COLO829 (cell line): ENCODE measurements around the gene SPHKAP.
"Not testable (repeated sequence)": the region's sequence is repeated elsewhere in the genome, so short reads cannot be mapped to it uniquely, and the experiment has no call there.

Experiments used
- DNase-seq: peaks from one replicate; pipeline ENCODE4 v3.0.0; 2012; ENCODE audit warnings: low spot score

The SPHKAP gene

DNA sequence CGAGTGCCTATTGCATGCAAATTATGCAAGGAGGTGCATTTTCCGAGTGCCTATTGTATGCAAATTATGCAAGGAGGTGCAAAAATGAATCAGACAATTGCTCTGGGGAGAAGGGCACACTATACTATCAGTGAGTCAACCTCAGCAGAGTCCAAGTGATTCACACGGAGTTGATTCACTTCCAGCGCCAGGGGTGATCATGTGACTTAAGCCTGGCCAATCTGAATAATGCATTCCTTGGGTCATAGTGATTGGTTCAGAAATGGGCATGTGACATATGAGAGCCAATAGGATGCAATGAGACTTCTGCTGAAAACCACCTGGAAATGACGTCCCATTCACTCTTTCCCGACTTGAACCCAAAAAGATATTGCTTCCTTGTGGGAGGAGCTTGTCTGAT, 157.9 kb downstream of the SPHKAP start:
- DNase-seq = no peak

GRCh38 chr2:228018311-228018710, 163.2 kb downstream of the SPHKAP start:
- DNase-seq = no peak

GRCh38 chr2:228017784-228018183, 163.7 kb downstream of the SPHKAP start:
- no peak for DNase-seq

DNA sequence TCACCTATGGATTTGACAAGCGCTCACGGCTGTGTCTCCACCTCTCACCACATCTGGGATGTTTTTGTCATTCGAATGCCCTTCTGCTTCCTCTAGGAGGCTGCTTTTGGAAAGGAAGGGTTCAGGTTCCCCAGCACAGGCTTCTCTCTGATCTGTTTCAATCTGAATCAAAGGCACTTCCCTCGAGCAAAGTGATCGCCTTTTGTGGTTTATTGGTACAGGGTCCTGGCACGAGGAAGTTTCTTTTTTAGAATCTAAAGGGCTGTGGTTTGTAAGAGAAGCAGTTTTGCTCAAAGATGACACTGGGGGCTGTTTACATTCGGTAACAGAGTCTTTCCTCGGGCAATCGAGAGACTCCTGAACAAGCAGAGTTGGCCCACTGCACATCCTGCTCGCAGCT, 165.1 kb downstream of the SPHKAP start:
- no peak for DNase-seq

- DNase-seq = no peak
These were observed 165.7 kb downstream of the SPHKAP start for GRCh38 chr2:228015741-228016140.

GRCh38 chr2:227996366-227996765, 185.1 kb downstream of the SPHKAP start:
- DNase-seq = no peak

DNA sequence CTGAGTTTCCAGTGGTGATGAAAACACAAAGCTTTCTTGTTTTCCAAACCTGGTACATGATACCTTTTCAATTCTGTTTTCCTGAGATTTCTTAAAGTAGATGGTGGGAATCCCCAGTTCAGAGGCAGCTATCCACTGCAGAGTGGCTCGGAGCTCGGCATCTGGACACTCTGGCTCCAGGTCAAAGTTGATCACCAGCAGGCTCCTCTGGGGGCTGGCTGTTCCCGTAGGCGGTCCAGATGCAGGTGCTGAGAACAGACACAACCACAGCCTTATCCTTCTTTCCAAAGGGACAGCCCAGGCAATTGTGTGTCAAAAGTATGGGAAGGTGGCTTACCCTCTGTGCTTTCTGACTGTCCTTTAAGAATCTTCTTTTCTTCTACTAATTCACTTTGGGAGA, 190.6 kb downstream of the SPHKAP start:
- no peak for DNase-seq

DNA sequence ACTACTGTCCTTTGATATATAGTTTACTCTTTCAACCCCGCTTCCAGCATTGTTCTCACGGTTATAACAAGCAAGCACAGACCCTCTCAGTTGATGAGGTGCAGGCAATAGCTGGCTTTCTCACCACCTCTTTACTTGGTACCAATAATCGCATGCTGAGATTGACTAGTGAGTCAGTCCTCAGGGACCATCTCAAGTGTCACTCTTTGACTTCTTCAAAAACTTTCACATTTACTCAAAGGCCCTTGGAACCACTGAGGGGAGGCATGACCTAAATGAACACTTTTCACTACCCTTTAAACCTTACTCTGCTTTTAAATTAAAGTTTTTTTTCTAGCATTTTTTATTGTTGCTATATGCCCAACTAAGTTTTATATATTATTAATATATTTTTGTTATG, 208.2 kb downstream of the SPHKAP start:
- DNase-seq = no peak

DNA sequence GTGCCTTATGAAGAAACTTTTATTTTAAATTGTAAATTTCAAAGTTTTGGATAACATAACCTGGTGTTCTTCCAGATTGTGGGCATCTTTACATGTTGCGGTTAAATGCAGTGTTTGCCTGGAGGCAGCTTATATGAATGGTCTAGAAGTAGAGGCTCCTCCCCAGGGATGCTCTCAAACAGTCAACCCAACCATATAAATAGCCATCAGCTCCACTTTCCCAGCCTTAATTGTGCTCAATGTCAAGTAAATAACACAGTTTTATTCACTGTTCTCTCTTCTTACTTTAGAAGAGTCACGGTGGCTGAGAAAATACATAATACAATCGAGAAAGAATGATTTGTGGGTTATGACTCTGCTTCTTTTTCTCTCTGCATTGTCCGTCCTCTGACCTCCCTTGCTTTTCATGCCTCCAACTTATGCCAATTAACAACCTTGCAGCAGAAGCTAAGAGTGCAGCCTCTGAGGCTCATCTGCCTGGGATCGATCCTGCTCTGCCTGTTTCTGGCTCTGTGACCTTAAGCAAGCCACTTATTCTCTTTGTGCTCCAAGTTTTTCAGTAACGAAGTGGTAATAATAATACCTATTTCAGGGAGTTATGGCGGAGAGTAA, 209.8 kb downstream of the SPHKAP start:
- no peak for DNase-seq

GRCh38 chr2:227960317-227960716, 221.2 kb downstream of the SPHKAP start:
- DNase-seq = no peak

DNA sequence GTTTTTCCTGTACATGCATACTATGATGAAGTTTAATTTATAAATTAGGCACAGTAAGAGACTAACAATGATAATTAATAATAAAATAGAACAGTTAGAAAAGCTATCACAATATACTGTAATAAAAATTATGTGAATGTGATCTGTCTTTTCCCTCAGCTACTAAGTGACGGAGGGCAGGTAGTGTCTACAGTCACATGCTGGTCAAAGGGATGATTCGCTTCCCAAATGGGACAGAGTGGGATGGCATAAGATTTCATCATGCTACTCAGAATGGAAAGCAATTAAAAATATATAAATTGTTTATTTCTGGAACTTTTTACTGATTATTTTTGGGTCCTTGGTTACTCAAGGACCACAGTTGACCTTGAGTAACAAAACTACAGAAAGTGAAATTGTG, 238.5 kb downstream of the SPHKAP start:
- no peak for DNase-seq

GRCh38 chr2:227942021-227942420, 239.5 kb downstream of the SPHKAP start:
- DNase-seq = no peak

GRCh38 chr2:227939271-227940027, 242.0 kb downstream of the SPHKAP start:
- DNase-seq = peak; percentile 33

DNA sequence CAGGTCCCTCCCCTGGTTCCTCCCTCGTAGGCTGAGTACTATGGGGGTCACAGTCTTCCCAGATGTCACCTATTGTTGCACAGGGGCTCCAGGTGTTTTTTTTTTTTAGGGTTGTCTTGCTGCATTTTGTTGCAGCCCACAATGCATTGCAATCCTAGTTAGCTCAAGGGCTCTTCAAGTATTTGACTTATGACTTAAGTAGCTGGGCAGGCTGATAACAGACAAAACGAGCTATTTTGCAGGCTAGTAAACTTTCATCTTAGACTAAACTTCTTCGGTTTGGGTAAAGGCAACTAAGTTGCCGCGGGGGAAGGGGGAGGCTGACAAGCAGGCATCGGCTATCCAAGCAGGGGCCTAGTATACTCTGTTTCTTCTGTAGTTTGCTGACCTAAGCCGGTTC, 245.2 kb downstream of the SPHKAP start:
- DNase-seq = not testable (repeated sequence)

GRCh38 chr2:227933884-227934283, 247.6 kb downstream of the SPHKAP start:
- peak; percentile 33 for DNase-seq

- no peak for DNase-seq
These were observed 249.1 kb downstream of the SPHKAP start for GRCh38 chr2:227932403-227932802.

- DNase-seq = no peak
These were observed 249.5 kb downstream of the SPHKAP start for GRCh38 chr2:227932001-227932400.
